RWPE2 (cell line): ENCODE results near the gene TSPYL2.

Experiments used
- ATAC-seq: fragments of 200-7000 bp; cut with Tn5 transposase; 3 replicates; pipeline ENCODE4 v1.9.1; 2021; ENCODE audit warnings: low read depth
- DNase-seq: peaks from one replicate; pipeline ENCODE4 v3.0.0-alpha.2; 2020; ENCODE audit warnings: low spot score
- H3K27ac ChIP-seq: fragments of 450-650 bp; 2 replicates; pipeline ENCODE4 v1.5.1; 2017; ENCODE audit warnings: mild to moderate bottlenecking; ENCODE audit not compliant: poor library complexity, severe bottlenecking
- H3K27me3 ChIP-seq: fragments of 250-450 bp; sonication (Bioruptor Pico); 2 replicates; pipeline ENCODE4 v1.5.1; 2021; ENCODE audit warnings: mild to moderate bottlenecking, moderate library complexity; ENCODE audit not compliant: insufficient read depth, poor library complexity, severe bottlenecking
- H3K36me3 ChIP-seq: fragments of 250-450 bp; sonication (Bioruptor Pico); 2 replicates; pipeline ENCODE4 v1.5.1; 2020; ENCODE audit warnings: low read depth, mild to moderate bottlenecking, moderate library complexity
- H3K4me1 ChIP-seq: fragments of 250-450 bp; sonication (Bioruptor Pico); 2 replicates; pipeline ENCODE4 v1.5.1; 2021; ENCODE audit warnings: mild to moderate bottlenecking, moderate library complexity; ENCODE audit not compliant: insufficient read depth, poor library complexity, severe bottlenecking
- H3K4me3 ChIP-seq: fragments of 250-450 bp; sonication (Bioruptor Pico); 2 replicates; pipeline ENCODE4 v1.5.1; 2021; ENCODE audit warnings: mild to moderate bottlenecking, moderate library complexity; ENCODE audit not compliant: severe bottlenecking
- H3K9me3 ChIP-seq: fragments of 250-450 bp; sonication (Bioruptor Pico); 2 replicates; pipeline ENCODE4 v1.5.1; 2021; ENCODE audit warnings: mild to moderate bottlenecking, moderate library complexity; ENCODE audit not compliant: severe bottlenecking
- TF ChIP-seq, protein P1 (sequence below): fragments of 450-650 bp; IDR thresholded peaks from one replicate; pipeline ENCODE4 v1.5.1; 2017; ENCODE audit warnings: mild to moderate bottlenecking, moderate library complexity; ENCODE audit not compliant: poor library complexity, severe bottlenecking

TSPYL2 gene

DNA sequence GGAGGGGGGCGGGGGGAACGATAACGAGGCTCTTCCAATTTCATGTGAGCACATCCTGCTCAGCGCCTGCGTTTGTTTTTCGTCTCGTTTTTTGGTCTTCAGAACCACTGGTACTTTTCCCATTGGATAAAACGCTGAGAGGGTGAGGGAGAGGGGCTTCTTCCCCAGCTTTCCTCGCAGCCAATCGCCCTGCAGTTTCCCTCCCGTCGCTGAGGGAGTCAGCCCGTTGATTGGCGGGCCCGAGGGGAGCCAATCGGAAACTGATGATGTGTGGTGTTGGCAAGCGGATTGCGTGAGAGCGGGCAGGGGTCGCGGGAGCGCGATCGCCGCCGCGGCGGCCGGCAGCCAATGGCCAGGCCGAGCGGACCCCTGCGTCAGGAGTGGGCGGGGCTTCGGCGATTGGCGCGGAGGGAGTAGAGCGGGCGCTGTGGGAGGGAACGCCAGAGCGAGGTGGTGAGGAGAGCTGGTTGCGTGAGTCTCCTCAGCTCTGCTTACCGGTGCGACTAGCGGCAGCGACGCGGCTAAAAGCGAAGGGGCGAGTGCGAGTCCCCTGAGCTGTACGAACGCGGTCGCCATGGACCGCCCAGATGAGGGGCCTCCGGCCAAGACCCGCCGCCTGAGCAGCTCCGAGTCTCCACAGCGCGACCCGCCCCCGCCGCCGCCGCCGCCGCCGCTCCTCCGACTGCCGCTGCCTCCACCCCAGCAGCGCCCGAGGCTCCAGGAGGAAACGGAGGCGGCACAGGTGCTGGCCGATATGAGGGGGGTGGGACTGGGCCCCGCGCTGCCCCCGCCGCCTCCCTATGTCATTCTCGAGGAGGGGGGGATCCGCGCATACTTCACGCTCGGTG, at the start of gene TSPYL2:
TSPYL2 (plus strand) TSS at position 443 of the 848 bp plus-strand sequence; CDS start at position 575, 132 bp downstream.
- TF ChIP-seq, protein P1, sequence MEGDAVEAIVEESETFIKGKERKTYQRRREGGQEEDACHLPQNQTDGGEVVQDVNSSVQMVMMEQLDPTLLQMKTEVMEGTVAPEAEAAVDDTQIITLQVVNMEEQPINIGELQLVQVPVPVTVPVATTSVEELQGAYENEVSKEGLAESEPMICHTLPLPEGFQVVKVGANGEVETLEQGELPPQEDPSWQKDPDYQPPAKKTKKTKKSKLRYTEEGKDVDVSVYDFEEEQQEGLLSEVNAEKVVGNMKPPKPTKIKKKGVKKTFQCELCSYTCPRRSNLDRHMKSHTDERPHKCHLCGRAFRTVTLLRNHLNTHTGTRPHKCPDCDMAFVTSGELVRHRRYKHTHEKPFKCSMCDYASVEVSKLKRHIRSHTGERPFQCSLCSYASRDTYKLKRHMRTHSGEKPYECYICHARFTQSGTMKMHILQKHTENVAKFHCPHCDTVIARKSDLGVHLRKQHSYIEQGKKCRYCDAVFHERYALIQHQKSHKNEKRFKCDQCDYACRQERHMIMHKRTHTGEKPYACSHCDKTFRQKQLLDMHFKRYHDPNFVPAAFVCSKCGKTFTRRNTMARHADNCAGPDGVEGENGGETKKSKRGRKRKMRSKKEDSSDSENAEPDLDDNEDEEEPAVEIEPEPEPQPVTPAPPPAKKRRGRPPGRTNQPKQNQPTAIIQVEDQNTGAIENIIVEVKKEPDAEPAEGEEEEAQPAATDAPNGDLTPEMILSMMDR: no peak
- DNase-seq: peak; percentile 90
- H3K4me3 ChIP-seq: peak within 1 kb of the TSS; percentile 60
- H3K27me3 ChIP-seq: no peaks in the 10 kb centered on the region
- peaks cover 28% of the 10 kb centered on the region for H3K36me3 ChIP-seq
- H3K4me1 ChIP-seq: no peaks in the 10 kb centered on the region
- peak; percentile 91 for ATAC-seq
- peak within 1 kb of the TSS; percentile 38 for H3K27ac ChIP-seq
- H3K9me3 ChIP-seq: no peaks in the 10 kb centered on the region

DNA sequence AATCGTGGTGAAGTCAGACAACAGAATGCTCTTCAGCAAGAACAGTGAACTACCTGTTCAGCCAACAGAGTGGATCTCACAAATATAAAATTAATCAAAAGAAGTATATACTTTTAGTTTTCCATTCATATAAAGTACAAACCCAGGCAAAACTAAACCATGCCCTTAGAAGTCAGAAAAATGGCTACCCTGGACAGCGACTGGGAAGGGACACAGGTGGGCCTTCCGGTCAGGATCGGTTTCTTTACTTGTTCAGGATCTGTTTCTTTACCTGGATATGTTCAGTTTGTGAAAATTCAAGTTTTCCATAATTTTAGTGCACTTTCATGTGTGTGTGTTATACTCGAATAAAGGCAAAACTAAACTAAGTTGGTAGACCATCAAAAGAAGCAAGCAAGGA, 46.0 kb upstream of the TSPYL2 start:
- ATAC-seq: no peak
- Histone ChIP-seq H3K4me1 (no peaks in the 10 kb centered on the region), H3K27ac (no peak overlapping the region), H3K4me3 (no peak overlapping the region), H3K36me3 (no peaks in the 10 kb centered on the region), H3K9me3 (no peaks in the 10 kb centered on the region), H3K27me3 (no peaks in the 10 kb centered on the region)
- TF ChIP-seq, protein P1: no peak
- DNase-seq: no peak

DNA sequence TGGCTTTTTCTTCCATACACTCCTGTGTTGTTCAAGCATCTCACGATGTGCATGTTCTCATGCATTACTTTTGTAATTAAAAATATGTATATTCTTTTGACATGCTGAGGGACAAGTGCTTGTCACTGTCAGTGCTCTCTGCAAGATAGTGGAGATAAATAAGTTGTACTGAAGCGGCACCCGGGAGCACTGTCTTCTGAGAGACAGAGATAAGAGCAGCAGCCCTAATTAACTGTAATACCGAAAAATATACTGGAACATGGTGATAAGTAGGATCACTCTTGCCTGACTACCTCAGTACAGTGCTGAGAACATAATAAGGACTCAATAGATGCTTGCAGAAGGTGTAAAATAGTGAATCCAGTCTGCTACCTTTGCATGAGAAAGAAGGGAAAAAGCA, 42.9 kb upstream of the TSPYL2 start:
- H3K27ac ChIP-seq: no peak overlapping the region
- no peak overlapping the region for H3K4me3 ChIP-seq
- TF ChIP-seq, protein P1: no peak
- no peak for ATAC-seq
- H3K4me1 ChIP-seq: no peaks in the 10 kb centered on the region
- no peaks in the 10 kb centered on the region for H3K27me3 ChIP-seq
- DNase-seq: no peak
- H3K36me3 ChIP-seq: no peaks in the 10 kb centered on the region
- H3K9me3 ChIP-seq: no peaks in the 10 kb centered on the region

DNA sequence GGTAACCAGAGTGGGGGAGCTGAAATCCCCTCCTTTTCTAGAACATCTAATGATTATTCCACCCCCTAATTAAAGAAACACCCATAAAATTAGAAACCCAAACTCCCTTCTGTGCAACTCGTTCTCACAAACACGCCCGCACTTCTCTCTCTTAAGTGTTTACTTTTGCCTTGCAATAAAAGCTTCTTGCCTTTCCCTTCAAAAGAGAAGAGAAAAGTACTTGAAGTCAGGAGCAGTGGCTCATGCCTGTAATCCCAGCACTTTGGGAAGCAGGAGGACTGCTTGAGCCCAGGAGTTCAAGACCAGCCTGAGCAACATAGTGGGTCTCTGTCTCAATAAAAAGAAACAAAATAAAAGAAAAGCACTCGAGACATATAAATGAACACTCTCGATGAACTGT, 37.2 kb upstream of the TSPYL2 start:
- TF ChIP-seq, protein P1: no peak
- no peaks in the 10 kb centered on the region for H3K27me3 ChIP-seq
- no peak overlapping the region for H3K4me3 ChIP-seq
- no peaks in the 10 kb centered on the region for H3K36me3 ChIP-seq
- DNase-seq (no peak), ATAC-seq (no peak)
- H3K4me1 ChIP-seq: no peaks in the 10 kb centered on the region
- H3K27ac ChIP-seq: no peak overlapping the region
- H3K9me3 ChIP-seq: no peaks in the 10 kb centered on the region

DNA sequence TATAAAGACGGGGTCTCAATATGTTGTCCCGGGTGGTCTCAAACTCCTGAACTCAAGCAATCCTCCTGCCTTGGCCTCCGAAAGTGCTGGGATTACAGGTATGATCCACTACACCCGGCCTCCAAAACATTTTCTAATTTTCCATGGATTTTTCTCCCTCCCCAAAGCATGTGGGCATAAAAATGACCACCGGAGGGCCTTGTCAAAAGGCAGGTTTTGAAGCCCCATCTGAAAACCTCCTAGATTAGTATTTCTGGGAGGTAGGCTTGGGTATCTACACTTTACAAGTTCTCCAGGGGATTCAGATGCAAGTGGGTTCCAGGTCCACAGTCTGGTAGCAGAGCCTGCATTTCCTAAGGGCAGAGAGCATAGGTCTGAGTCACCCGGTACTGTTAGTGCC, 34.9 kb upstream of the TSPYL2 start:
- no peaks in the 10 kb centered on the region for H3K36me3 ChIP-seq
- no peaks in the 10 kb centered on the region for H3K9me3 ChIP-seq
- ATAC-seq: no peak
- no peak for DNase-seq
- H3K27me3 ChIP-seq: no peaks in the 10 kb centered on the region
- no peaks in the 10 kb centered on the region for H3K4me1 ChIP-seq
- H3K27ac ChIP-seq: no peak overlapping the region
- TF ChIP-seq, protein P1: peak; percentile 19
- H3K4me3 ChIP-seq: no peak overlapping the region
